GM12892 (cell line): ENCODE results near the gene WWOX.

Source experiments
- POLR2A ChIP-seq: IDR thresholded peaks from 2 replicates; pipeline ENCODE4 v1.6.1; 2011; ENCODE audit warnings: low read depth, low read length, control low read depth
- POLR2AphosphoS5 ChIP-seq: IDR thresholded peaks from 2 replicates; pipeline ENCODE4 v1.6.1; 2011; ENCODE audit warnings: low read depth, low read length, control low read depth
- TAF1 ChIP-seq: IDR thresholded peaks from 2 replicates; pipeline ENCODE4 v1.6.1; 2011; ENCODE audit warnings: low read depth, mild to moderate bottlenecking, control low read depth, low read length, borderline replicate concordance

GRCh38 chr16:78538292-78538691 lies 438.8 kb downstream of the WWOX start:
- TF ChIP-seq POLR2AphosphoS5 (no peak), TAF1 (no peak), POLR2A (no peak)
